Measurements from ENCODE around the gene VPS37C. TPM values are rescaled to one million over a fixed set of nuclear protein-coding genes. Genes with fewer than 3 reads are reported as not detected.

Gene VPS37C
- total and polyA plus RNA-seq, 10 of the 15 experiments (the other 5 are each of a cell fraction or from before 2014, with no cell fraction given) = 0.39 to 16.5 (median 7.8) TPM

DNA sequence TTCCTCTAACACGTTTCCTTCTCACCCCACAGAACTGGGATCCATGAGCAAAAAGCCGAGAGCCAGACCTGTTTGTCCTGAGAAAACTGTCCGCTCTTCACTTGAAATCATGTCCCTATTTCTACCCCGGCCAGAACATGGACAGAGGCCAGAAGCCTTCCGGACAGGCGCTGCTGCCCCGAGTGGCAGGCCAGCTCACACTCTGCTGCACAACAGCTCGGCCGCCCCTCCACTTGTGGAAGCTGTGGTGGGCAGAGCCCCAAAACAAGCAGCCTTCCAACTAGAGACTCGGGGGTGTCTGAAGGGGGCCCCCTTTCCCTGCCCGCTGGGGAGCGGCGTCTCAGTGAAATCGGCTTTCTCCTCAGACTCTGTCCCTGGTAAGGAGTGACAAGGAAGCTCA is 35.0 kb downstream of the VPS37C start:
- ATAC-seq (no peak), FAIRE-seq (no peak), DNase-seq (ENCODE audit: low read depth, low spot score) (no peak)
- no peak overlapping the region for H3K27ac ChIP-seq (ENCODE audit: control insufficient read depth, insufficient read depth)
- no peaks in the 10 kb centered on the region for H3K9me3 ChIP-seq (replicated peaks; ENCODE audit: control insufficient read depth, insufficient read depth, low read length)
- 80% methylated on average over 14 of the region's 14 CpGs for WGBS (ENCODE audit: insufficient coverage, insufficient replicate concordance, low lambda C conversion rate, missing lambda C conversion rate)
- H3K4me2 ChIP-seq (ENCODE audit: control insufficient read depth, insufficient read depth) = no peak overlapping the region
- ChIA-PET POLR2A (no interaction called here), RAD21 (ENCODE audit: unreplicated experiment) (interaction anchor here (1.0 to 1.5 kb wide), 3 partner anchors 10 to 34 kb away, joined by 3 read pairs; no protein-coding TSS in a partner anchor), SMC1A (ENCODE audit: uncharacterized antibody, unreplicated experiment) (interaction anchor here (0.9 to 1.5 kb wide), 5 partner anchors 46 to 156 kb away, joined by 3 to 5 read pairs (median 3); no protein-coding TSS in a partner anchor), CTCF (interaction anchor here (1.6 to 5.8 kb wide), 5 partner anchors 62 to 295 kb away, joined by 3 to 72 read pairs (median 30); partner anchors contain the start of gene TMEM109)
- H3K9ac ChIP-seq (ENCODE audit: control insufficient read depth, insufficient read depth, low read length) = no peak overlapping the region
- 0 out of 2 replicates have a peak, but pooled peaks have one; percentile 6 for TF ChIP-seq POLR2A (IDR thresholded peaks at IDR 0.05; ENCODE audit: low read depth, low read length)
- TF ChIP-seq, protein P1, sequence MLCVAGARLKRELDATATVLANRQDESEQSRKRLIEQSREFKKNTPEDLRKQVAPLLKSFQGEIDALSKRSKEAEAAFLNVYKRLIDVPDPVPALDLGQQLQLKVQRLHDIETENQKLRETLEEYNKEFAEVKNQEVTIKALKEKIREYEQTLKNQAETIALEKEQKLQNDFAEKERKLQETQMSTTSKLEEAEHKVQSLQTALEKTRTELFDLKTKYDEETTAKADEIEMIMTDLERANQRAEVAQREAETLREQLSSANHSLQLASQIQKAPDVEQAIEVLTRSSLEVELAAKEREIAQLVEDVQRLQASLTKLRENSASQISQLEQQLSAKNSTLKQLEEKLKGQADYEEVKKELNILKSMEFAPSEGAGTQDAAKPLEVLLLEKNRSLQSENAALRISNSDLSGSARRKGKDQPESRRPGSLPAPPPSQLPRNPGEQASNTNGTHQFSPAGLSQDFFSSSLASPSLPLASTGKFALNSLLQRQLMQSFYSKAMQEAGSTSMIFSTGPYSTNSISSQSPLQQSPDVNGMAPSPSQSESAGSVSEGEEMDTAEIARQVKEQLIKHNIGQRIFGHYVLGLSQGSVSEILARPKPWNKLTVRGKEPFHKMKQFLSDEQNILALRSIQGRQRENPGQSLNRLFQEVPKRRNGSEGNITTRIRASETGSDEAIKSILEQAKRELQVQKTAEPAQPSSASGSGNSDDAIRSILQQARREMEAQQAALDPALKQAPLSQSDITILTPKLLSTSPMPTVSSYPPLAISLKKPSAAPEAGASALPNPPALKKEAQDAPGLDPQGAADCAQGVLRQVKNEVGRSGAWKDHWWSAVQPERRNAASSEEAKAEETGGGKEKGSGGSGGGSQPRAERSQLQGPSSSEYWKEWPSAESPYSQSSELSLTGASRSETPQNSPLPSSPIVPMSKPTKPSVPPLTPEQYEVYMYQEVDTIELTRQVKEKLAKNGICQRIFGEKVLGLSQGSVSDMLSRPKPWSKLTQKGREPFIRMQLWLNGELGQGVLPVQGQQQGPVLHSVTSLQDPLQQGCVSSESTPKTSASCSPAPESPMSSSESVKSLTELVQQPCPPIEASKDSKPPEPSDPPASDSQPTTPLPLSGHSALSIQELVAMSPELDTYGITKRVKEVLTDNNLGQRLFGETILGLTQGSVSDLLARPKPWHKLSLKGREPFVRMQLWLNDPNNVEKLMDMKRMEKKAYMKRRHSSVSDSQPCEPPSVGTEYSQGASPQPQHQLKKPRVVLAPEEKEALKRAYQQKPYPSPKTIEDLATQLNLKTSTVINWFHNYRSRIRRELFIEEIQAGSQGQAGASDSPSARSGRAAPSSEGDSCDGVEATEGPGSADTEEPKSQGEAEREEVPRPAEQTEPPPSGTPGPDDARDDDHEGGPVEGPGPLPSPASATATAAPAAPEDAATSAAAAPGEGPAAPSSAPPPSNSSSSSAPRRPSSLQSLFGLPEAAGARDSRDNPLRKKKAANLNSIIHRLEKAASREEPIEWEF (IDR thresholded peaks at IDR 0.05; ENCODE audit: insufficient replicate concordance, low read depth, low read length) = no peak
- H3K79me2 ChIP-seq (ENCODE audit: control insufficient read depth, insufficient read depth, low read length) = no peaks in the 10 kb centered on the region
- H2AFZ ChIP-seq (ENCODE audit: control insufficient read depth, low read depth, low read length) = no peak overlapping the region
- H3K4me1 ChIP-seq (ENCODE audit: control insufficient read depth, insufficient read depth, low read length) = peaks cover 7% of the 10 kb centered on the region
- intact Hi-C loops (cut with micrococcal nuclease; ENCODE audit: unreplicated experiment) (loop anchor here (5.0 kb wide), 1 partner anchor 84 kb away; no protein-coding TSS in a partner anchor), in situ Hi-C loops (cut with MboI) (no loop called here)
- H3K36me3 ChIP-seq (ENCODE audit: control insufficient read depth in 2 of 2, insufficient read depth in 2 of 2, low read length in 1 of 2) = peaks cover 0 to 1% of the 10 kb centered on the region in 2 experiments; a peak in 3 of 4 replicates
- H3K4me3 ChIP-seq = no peak overlapping the region
- no peaks in the 10 kb centered on the region for H3K27me3 ChIP-seq (replicated peaks in 1 of 2; ENCODE audit: control insufficient read depth in 2 of 2, insufficient read depth in 2 of 2, low read length in 1 of 2)
- H4K20me1 ChIP-seq (ENCODE audit: control insufficient read depth, insufficient read depth) = no peaks in the 10 kb centered on the region
- no TSS peak for BruUV-seq (replicated peaks)

All from GM12878 (cell line).